ENCODE measurements around the gene SCAI. TPM values are rescaled to one million over a fixed set of nuclear protein-coding genes. Genes with fewer than 3 reads are reported as not detected.

Gene SCAI
- total RNA-seq, 6 experiments from 2014 or later: 4.7 to 7.2 (median 5.6) TPM

DNA sequence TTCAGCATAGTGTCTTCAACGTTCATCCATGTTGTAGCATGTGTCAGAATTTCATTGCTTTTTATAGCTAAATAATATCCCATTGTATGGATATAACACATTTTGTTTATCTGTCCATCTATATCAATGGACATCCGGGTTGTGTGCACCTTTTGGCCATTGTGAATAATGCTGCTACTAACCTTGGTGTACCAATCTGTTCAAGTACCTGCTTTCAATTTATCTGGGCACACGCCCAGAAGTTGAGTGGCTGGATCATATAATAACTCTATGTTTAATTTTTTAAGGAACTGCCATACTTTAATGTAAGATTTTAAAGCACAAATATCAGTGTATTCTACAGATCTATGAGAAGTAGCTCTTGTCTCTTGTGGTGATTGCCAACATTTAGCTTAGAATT, 43.5 kb downstream of the SCAI start:
- no peak for DNase-seq
- no peak overlapping the region for H3K27ac Mint-ChIP-seq
- peaks cover 13% of the 10 kb centered on the region; the same call in 1 of the 2 replicates for H3K4me1 Mint-ChIP-seq (ENCODE audit: low read depth)
- no peak overlapping the region for H3K4me3 Mint-ChIP-seq
- no peaks in the 10 kb centered on the region for H3K27me3 Mint-ChIP-seq (ENCODE audit: insufficient read depth)
- TF ChIP-seq, protein P1, sequence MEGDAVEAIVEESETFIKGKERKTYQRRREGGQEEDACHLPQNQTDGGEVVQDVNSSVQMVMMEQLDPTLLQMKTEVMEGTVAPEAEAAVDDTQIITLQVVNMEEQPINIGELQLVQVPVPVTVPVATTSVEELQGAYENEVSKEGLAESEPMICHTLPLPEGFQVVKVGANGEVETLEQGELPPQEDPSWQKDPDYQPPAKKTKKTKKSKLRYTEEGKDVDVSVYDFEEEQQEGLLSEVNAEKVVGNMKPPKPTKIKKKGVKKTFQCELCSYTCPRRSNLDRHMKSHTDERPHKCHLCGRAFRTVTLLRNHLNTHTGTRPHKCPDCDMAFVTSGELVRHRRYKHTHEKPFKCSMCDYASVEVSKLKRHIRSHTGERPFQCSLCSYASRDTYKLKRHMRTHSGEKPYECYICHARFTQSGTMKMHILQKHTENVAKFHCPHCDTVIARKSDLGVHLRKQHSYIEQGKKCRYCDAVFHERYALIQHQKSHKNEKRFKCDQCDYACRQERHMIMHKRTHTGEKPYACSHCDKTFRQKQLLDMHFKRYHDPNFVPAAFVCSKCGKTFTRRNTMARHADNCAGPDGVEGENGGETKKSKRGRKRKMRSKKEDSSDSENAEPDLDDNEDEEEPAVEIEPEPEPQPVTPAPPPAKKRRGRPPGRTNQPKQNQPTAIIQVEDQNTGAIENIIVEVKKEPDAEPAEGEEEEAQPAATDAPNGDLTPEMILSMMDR (IDR thresholded peaks at IDR 0.05): no peak
- peaks cover 8% of the 10 kb centered on the region; the same call in 1 of the 2 replicates for H3K36me3 Mint-ChIP-seq (ENCODE audit: low read depth)
- H3K9me3 Mint-ChIP-seq: peaks cover 4% of the 10 kb centered on the region; the same call in 1 of the 2 replicates

DNA sequence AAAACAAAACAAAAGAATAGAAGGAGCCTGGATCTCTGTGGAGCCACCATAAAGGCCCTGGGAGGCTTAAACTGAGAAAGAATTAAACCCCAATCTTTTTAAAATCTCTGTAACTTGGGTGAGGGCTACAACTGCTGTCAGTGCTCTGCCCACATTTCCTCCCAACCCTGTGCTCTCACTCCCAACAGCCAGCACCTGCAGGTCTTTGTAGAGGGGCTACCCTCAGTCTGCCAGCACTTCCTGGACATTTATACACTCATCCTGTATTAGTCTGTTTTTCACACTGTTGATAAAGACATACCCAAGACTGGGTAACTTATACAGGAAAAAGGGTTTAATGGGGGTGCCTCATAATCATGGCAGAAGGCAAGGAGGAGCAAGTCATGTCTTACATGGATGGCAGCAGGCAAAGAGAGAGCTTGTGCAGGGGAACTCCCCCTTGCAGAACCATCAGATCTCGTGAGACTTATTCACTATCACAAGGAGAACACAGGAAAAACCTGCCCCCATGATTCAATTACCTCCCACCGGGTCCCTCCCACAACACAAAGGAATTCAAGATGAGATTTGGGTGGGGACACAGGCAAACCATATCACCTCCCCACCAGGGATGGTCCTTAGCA, 47.4 kb downstream of the SCAI start:
- H3K36me3 Mint-ChIP-seq (ENCODE audit: low read depth): peaks cover 8% of the 10 kb centered on the region
- no peak overlapping the region for H3K4me3 Mint-ChIP-seq
- TF ChIP-seq, protein P1 (IDR thresholded peaks at IDR 0.05): no peak
- no peak overlapping the region for H3K27ac Mint-ChIP-seq
- DNase-seq: no peak
- peaks cover 7% of the 10 kb centered on the region; the same call in 1 of the 2 replicates for H3K4me1 Mint-ChIP-seq (ENCODE audit: low read depth)
- no peaks in the 10 kb centered on the region; the same call in 1 of the 2 replicates for H3K27me3 Mint-ChIP-seq (ENCODE audit: insufficient read depth)
- H3K9me3 Mint-ChIP-seq: peaks cover 4% of the 10 kb centered on the region; the same call in 1 of the 2 replicates

DNA sequence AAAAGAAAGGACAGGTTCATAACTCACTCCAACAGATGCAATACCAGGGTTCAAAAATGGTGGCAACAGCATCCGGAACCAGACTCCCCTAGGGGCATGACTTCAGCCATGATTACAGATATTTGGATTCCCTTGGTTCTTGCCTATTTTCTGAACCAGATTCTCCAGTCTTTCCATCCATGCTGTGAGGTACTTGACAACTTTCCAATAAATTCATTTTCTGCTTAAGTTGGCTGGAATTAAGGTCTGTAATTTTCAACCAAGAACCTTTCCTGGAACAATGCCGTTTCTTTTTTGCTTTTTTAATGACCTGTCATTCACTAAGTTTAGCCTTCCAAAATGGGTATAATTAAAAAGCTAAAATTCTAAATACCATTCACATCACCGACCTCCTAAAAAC, 52.2 kb downstream of the SCAI start:
- H3K36me3 Mint-ChIP-seq (ENCODE audit: low read depth): peaks cover 3% of the 10 kb centered on the region
- no peak for DNase-seq
- H3K9me3 Mint-ChIP-seq: no peaks in the 10 kb centered on the region
- H3K27ac Mint-ChIP-seq: no peak overlapping the region
- TF ChIP-seq, protein P1 (IDR thresholded peaks at IDR 0.05): no peak
- H3K4me1 Mint-ChIP-seq (ENCODE audit: low read depth): no peaks in the 10 kb centered on the region
- H3K27me3 Mint-ChIP-seq (ENCODE audit: insufficient read depth): peaks cover 3% of the 10 kb centered on the region
- H3K4me3 Mint-ChIP-seq: no peak overlapping the region

DNA sequence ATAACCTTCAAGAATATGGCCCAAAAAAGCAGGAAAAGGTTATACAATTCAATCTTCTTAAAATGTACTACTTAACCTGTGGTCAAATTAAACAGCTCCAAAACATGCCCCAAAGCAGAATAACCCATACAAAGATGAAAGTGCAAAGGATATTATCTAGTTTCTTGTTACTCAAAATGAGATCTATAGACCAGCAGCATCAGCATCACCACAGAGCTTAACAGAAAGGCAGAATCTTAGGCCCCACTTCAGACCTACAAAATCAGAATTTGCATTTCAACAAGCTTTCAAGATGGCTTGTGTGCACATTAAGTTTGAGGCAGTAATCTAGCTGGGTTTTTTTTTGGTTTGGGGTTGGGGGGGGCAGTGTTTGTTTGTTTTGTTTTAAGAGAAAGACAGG, 54.0 kb downstream of the SCAI start:
- no peak for DNase-seq
- Mint-ChIP-seq H3K4me3 (no peak overlapping the region), H3K27me3 (ENCODE audit: insufficient read depth) (peaks cover 3% of the 10 kb centered on the region), H3K9me3 (no peaks in the 10 kb centered on the region), H3K4me1 (ENCODE audit: low read depth) (no peaks in the 10 kb centered on the region), H3K36me3 (ENCODE audit: low read depth) (no peaks in the 10 kb centered on the region; the same call in 1 of the 2 replicates), H3K27ac (no peak overlapping the region)
- TF ChIP-seq, protein P1 (IDR thresholded peaks at IDR 0.05): no peak

DNA sequence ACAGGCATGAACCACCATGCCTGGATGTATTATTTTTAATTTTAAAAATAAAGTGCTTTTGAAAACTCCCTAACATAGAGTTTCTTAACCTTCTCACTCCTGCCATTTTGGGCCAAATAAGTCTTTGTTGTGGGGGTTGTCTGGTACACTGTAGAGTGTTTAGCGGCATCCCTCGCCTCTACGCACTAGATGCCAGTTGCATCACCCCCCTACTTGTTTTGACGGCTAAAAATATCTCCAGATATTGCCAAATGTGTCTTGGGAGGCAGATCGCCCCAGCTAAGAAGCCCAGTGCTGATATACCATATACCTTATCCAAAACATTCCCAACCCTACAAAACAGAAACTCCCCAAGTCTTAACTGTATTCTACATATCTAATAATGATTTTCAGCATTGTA, 54.6 kb downstream of the SCAI start:
- Mint-ChIP-seq H3K9me3 (peaks cover under 1% of the 10 kb centered on the region; the same call in 1 of the 2 replicates), H3K36me3 (ENCODE audit: low read depth) (no peaks in the 10 kb centered on the region; the same call in 1 of the 2 replicates), H3K4me1 (ENCODE audit: low read depth) (no peaks in the 10 kb centered on the region), H3K4me3 (no peak overlapping the region), H3K27me3 (ENCODE audit: insufficient read depth) (peaks cover 3% of the 10 kb centered on the region), H3K27ac (no peak overlapping the region)
- TF ChIP-seq, protein P1 (IDR thresholded peaks at IDR 0.05): no peak
- no peak for DNase-seq
